Smooth muscle cell of the brain vasculature (primary cell): ENCODE results near the gene PRM1.

Source experiments
- DNase-seq: peaks from one replicate; pipeline ENCODE4 v3.0.0-alpha.2; 2012; ENCODE audit warnings: low read depth, low spot score

PRM1 gene

GRCh38 chr16:11280616-11281522 is at the start of gene PRM1:
TSS of gene PRM1 (minus strand) at chr16:11281330. CDS start at chr16:11281238, 92 bp downstream.
- DNase-seq: no peak

GRCh38 chr16:11330526-11331237 is 49.6 kb upstream of the PRM1 start:
- DNase-seq: no peak

- no peak for DNase-seq
These were observed 48.8 kb upstream of the PRM1 start for GRCh38 chr16:11329891-11330290.

- DNase-seq: no peak
These were observed 48.0 kb upstream of the PRM1 start for GRCh38 chr16:11329071-11329491.

GRCh38 chr16:11328172-11329070 is 47.3 kb upstream of the PRM1 start:
- peak; percentile 80 for DNase-seq

- no peak for DNase-seq
These were observed 46.4 kb upstream of the PRM1 start for GRCh38 chr16:11327277-11328171.

GRCh38 chr16:11326737-11327276 is 45.7 kb upstream of the PRM1 start:
- no peak for DNase-seq

GRCh38 chr16:11326084-11326736 is 45.1 kb upstream of the PRM1 start:
- no peak for DNase-seq

GRCh38 chr16:11325404-11326083 is 44.4 kb upstream of the PRM1 start:
- no peak for DNase-seq

GRCh38 chr16:11323551-11324336 is 42.6 kb upstream of the PRM1 start:
- no peak for DNase-seq

GRCh38 chr16:11322823-11323222 is 41.7 kb upstream of the PRM1 start:
- no peak for DNase-seq

GRCh38 chr16:11321662-11322061 is 40.5 kb upstream of the PRM1 start:
- DNase-seq: no peak

GRCh38 chr16:11320170-11320569 is 39.0 kb upstream of the PRM1 start:
- no peak for DNase-seq

GRCh38 chr16:11319529-11320146 is 38.5 kb upstream of the PRM1 start:
- DNase-seq: no peak

GRCh38 chr16:11318817-11319216 is 37.7 kb upstream of the PRM1 start:
- DNase-seq: no peak

GRCh38 chr16:11316331-11317015 is 35.3 kb upstream of the PRM1 start:
- DNase-seq: no peak

- DNase-seq: peak; percentile 74
These were observed 34.4 kb upstream of the PRM1 start for GRCh38 chr16:11315510-11315909.
